Activated naive CD8-positive, alpha-beta T cell treated with anti-CD3 and anti-CD28 coated beads for 36 hours (primary cell): ENCODE data around the gene ZNF385A. TPM values are rescaled to one million over a fixed set of nuclear protein-coding genes. Genes with fewer than 3 reads are reported as not detected.

Experiments used
- DNase-seq: peaks from one replicate; pipeline ENCODE4 v3.0.0; 2021
- H3K27ac Mint-ChIP-seq: one replicate; pipeline ENCODE4 v1.8.0; 2022; ENCODE audit warnings: mild to moderate bottlenecking, moderate library complexity, mixed read lengths
- H3K27me3 Mint-ChIP-seq: one replicate; pipeline ENCODE4 v1.8.0; 2022; ENCODE audit warnings: mild to moderate bottlenecking, mixed read lengths
- H3K36me3 Mint-ChIP-seq: one replicate; pipeline ENCODE4 v1.8.0; 2021; ENCODE audit warnings: mild to moderate bottlenecking, mixed read lengths
- H3K4me1 Mint-ChIP-seq: one replicate; pipeline ENCODE4 v1.8.0; 2021; ENCODE audit warnings: mixed read lengths
- H3K4me3 Mint-ChIP-seq: one replicate; pipeline ENCODE4 v1.8.0; 2022; ENCODE audit warnings: mild to moderate bottlenecking, moderate library complexity, mixed read lengths
- H3K9me3 Mint-ChIP-seq: one replicate; pipeline ENCODE4 v1.8.0; 2022; ENCODE audit warnings: mixed read lengths
- total RNA-seq, 2 experiments: library from RNA; stranded (reverse); gene quantifications; one replicate each; pipeline ENCODE4 v1.2.3, GENCODE V29; 2021

Gene ZNF385A
- total RNA-seq, 2 experiments from 2014 or later: 1.0 to 1.1 TPM

DNA sequence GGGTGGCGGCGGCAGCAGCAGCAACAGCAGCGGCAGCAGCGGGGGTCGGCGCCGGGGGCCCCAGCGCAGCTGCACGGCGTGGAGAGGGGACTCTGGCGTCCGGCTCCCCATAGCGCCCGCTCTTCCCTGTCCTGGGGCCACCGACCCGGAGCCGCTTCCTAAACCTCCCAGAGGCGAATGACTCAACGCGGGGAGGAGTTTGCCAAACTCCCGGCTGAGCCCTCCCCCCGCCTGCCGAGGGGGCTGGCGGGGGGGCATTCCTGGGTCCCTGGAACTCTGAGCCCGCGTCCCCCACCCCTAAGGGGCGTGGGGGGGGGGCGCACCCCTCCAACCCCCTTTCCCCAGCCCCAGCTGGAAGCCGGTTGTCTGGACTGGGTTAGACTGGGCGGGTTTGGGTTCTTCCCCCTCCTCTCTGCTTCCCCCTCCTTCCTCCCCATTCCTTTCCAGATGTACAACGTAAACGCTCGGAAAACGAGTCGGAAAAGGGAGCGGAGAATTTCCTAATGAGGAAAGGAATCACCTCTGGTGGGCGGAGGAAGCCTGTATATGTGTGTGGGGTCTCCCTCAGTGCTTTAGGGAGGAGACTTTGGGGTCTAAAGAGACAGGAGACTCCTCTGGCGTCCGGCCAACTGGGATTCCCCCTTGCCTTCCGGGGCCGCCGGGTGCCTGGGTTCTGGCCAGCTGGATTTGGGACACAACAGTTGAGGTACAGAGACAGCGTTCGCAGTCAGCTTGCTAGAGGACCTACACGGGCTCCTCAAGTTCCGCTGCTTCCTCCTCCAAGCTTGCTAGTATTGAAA, 34.8 kb upstream of the ZNF385A start, which contains the start of gene ITGA5:
Gene ITGA5 (minus strand): TSS at position 179 of the 800 bp plus-strand sequence. CDS start 68 bp downstream, at position 111.
- Mint-ChIP-seq H3K4me3 (peak within 1 kb of the TSS; percentile 96), H3K36me3 (peaks cover 10% of the 10 kb centered on the region), H3K27me3 (no peaks in the 10 kb centered on the region), H3K4me1 (peaks cover 47% of the 10 kb centered on the region), H3K27ac (peak within 1 kb of the TSS; percentile 92), H3K9me3 (no peaks in the 10 kb centered on the region)
- peak; percentile 35 for DNase-seq

DNA sequence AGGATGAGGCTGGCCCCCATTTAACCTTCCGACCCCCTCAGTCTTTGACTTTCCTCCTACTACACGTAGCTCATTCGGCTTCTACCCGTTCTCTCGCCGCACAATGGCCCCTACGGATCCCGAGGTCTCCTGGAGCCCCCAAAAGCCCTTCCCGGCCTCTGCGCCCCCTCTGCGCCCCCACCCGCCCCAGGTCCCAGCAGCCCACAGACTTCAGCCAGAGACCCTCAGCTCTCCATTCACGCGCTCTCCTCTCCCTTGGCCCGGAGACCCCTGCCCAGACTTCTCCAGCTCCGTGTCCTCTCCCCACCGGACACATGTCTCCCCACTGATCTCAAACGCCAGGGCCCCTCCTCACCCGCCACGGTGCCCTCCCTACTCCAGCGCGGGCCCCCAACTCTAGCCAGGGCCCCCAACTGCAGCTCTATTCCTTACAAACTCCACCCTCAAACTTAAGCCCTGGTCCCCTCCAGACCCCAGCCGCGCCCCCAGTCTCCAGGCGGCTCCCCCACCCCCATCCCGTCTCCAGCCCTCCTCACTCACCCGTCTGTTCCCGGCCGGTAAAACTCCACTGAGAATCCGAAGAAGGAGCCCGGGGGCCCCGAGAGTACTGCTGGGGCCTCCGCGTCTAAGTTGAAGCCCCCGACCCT, 34.0 kb upstream of the ZNF385A start:
- Mint-ChIP-seq H3K27me3 (no peaks in the 10 kb centered on the region), H3K9me3 (no peaks in the 10 kb centered on the region), H3K4me3 (peak overlapping the region; percentile 96), H3K27ac (peak overlapping the region; percentile 92), H3K36me3 (peaks cover 10% of the 10 kb centered on the region), H3K4me1 (peaks cover 54% of the 10 kb centered on the region)
- no peak for DNase-seq

DNA sequence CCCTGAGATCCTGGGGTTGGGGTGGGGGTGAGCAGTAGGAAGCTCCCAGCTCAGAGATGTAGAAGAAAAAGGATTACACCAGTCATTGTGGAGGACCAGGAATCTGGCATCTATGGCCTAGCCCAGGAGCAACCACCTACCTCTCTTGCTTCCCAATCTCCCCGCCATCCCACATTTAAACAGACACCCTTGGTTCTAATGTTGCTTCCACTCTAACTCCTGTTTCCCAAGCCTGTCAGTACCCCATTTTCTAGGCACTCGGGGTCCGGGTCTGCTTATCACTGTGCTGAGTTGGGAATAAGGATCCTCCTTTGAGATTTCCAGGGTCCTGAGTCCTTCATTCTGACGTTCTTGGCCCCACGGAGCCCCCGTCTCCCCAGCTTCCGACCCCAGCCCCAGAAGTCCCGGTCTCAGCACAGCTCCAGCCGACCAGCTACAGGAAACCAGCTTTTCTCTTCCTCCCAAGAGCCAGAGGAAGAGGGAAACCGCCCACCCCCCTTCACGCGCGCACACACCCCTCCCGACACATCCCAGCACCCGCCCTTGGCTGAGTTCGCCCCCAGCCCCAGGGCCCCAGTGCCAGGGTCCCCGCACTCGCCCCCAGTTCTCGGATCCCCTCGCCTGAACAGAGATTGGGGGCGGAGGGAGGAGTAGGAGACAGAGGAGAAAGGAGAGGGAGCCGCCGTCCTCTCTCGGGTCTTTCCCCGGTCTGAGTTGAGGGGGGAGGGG, 33.3 kb upstream of the ZNF385A start:
- H3K9me3 Mint-ChIP-seq: no peaks in the 10 kb centered on the region
- H3K4me3 Mint-ChIP-seq: peak overlapping the region; percentile 96
- H3K27ac Mint-ChIP-seq: peak overlapping the region; percentile 92
- H3K4me1 Mint-ChIP-seq: peaks cover 56% of the 10 kb centered on the region
- peaks cover 10% of the 10 kb centered on the region for H3K36me3 Mint-ChIP-seq
- H3K27me3 Mint-ChIP-seq: no peaks in the 10 kb centered on the region
- peak; percentile 33 for DNase-seq

DNA sequence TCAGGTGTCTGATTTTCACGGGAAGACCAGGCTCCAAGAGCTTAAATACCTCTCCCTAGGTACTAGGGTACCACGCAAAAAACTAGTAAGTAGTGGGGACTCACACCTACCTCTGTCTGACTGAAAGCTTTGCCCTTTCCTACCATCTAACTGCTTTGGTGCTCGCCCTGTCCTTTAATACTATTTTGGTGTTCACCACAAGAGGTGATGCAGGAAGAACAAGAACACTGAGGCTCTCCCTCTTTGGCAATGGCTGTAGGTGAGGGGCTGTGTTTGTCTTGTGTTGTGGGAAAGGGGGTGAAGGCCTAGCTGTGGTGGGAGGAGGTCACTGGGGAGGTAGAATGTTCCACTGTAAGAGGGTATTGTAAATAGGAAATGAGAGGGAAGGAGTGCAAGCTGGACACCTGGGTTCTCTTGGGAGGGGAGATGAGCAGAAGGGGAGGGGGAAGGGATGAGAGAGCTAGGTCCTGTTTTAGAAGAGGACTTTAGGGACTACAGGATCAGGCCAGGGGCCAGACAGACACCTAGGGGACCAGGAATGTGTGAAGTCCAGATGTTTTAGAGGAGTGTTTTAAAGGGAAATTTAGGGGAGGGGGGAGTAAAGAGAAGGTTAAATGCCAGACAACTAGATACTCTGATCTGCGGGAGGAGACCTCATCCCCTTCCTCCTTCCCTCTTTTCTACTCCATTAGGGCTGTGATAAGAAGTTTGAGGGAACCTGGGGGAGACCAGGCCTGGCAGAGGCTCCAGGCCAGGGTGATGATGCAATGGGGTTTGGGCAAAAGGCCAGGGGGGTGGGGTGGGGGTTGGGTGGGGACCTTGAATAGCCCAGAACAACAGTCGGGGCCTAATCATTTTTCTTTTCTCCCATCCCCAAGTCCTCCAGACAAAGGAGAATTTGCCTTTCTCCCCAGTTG, 32.4 kb upstream of the ZNF385A start:
- Mint-ChIP-seq H3K4me3 (peak overlapping the region; percentile 96), H3K36me3 (peaks cover 13% of the 10 kb centered on the region), H3K4me1 (peaks cover 64% of the 10 kb centered on the region), H3K27ac (peak overlapping the region; percentile 92), H3K27me3 (no peaks in the 10 kb centered on the region), H3K9me3 (no peaks in the 10 kb centered on the region)
- DNase-seq: no peak

DNA sequence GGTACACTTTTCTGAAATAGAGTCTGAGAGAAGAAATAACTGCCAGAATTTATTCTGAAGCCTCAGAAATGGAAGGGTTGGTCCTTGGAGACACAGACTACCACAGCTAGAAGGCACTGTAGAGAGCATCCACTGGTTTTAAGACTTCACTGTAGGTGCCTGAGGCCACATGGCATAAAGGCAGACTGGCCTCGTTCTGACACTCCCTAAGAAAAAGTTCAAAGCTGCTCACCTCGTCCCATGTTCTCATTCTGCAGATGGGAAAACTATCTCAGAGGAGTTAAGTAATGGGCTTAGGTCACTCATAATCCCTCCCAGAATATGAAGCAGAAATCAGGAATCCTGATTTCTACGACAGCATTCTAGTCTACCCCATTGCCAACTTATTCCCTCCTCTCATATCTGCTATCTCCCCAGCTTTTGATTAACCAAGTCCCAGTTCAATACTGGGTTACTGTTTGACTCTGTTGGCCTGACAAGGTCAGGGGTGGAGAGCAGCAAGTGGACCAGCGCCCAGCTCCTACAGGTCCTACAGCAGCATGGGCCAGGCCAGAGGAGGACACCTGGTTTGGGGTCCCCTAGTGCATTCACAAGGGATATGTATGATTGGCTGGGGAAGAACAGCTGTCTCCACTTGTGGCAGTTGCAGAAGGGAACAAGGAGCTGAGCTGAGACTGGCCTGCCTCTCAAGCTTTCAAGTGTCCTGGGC, 30.8 kb upstream of the ZNF385A start:
- H3K4me3 Mint-ChIP-seq: no peak overlapping the region
- H3K9me3 Mint-ChIP-seq: no peaks in the 10 kb centered on the region
- peak overlapping the region; percentile 7 for H3K27ac Mint-ChIP-seq
- peaks cover 67% of the 10 kb centered on the region for H3K4me1 Mint-ChIP-seq
- H3K36me3 Mint-ChIP-seq: peaks cover 16% of the 10 kb centered on the region
- no peaks in the 10 kb centered on the region for H3K27me3 Mint-ChIP-seq
- no peak for DNase-seq

DNA sequence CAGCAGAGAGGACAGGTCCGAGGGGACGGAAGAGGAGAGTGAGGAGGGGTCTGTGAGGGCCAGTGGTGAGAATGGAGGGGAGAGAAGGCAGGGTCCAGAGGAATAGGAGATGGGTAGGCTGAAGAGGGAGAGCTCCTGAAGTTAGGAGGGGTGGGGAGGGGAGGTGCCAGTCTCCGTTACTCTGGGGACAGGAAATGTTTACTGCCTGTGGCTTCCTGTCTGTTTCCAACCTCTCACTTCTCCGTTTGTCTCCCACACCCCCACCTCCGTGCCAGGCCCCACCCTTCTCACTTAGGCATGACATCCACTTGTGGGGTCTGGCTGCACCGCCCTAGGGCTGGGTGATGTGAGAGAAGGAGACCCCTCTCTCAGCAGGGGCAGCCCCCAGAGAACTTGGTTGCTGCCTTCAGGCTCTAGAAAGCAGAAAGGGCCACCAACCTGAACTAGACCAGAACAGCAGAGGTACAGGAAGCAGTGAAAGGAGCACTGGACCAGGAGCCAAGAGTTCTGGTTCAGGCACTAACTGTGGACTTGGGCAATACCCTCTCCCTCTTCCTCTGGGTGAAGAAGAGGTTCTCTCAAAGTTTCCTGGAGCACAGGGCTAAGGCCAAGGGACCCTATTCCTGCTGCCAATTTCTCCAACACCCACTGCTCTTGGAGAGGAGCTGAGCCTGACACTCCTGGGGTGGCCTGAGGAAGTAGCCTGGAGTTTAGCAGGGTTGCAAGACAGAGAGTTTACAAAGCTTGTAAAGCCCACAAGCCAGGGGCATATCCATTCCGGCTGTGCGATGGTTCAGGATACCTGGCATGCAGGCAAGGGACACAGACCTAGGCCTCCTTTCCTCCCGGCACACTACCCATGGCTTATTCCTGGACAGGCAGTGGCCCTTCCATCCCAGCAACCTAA, 29.0 kb upstream of the ZNF385A start:
- H3K4me1 Mint-ChIP-seq: peaks cover 57% of the 10 kb centered on the region
- peak overlapping the region; percentile 76 for H3K27ac Mint-ChIP-seq
- DNase-seq: peak; percentile 75
- H3K4me3 Mint-ChIP-seq: peak overlapping the region; percentile 59
- H3K36me3 Mint-ChIP-seq: peaks cover 16% of the 10 kb centered on the region
- no peaks in the 10 kb centered on the region for H3K27me3 Mint-ChIP-seq
- no peaks in the 10 kb centered on the region for H3K9me3 Mint-ChIP-seq

DNA sequence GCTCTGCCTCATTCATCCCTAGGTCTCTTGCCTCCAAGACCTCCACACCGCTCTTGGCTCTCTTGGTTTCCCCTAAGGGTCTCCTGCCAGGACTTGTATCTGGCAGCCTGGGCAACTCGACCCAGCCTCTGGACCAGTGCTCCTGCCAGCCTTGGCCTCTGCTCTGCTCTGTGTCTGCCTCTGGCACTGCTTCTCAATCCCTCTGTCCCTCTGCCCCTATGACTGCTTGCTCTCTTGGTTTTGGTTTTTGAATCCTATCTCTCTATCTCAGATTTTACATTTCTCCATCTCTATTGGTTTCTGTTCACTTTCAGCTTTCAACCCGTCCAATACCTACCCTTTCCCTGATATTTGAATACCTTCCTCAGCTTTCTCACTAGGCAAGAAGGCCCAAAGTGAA, 28.3 kb upstream of the ZNF385A start:
- no peaks in the 10 kb centered on the region for H3K9me3 Mint-ChIP-seq
- no peak for DNase-seq
- peaks cover 12% of the 10 kb centered on the region for H3K36me3 Mint-ChIP-seq
- peak overlapping the region; percentile 76 for H3K27ac Mint-ChIP-seq
- peak overlapping the region; percentile 59 for H3K4me3 Mint-ChIP-seq
- H3K4me1 Mint-ChIP-seq: peaks cover 57% of the 10 kb centered on the region
- H3K27me3 Mint-ChIP-seq: no peaks in the 10 kb centered on the region

DNA sequence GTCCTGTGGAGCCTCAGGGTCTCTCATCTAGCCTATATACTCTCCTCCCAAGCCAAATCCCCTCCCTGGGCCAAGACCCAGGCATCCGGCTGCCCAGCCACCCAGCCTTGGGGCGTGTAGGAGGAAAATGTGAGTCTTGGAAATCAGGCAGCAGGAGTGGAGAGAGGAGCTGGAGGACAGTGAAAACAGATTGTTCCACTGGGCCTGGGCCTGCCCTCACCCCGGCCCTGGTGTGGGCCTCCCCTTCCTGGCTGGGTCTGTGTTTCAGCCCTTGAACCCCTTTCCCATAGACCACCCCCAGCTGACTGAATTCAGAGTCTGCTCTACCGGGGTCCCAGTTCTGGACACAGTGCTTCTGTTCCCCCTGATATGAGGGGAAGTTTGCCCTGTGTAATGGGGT, 27.8 kb upstream of the ZNF385A start:
- Mint-ChIP-seq H3K4me1 (peaks cover 53% of the 10 kb centered on the region), H3K27ac (peak overlapping the region; percentile 76), H3K36me3 (peaks cover 11% of the 10 kb centered on the region), H3K4me3 (peak overlapping the region; percentile 59), H3K9me3 (no peaks in the 10 kb centered on the region), H3K27me3 (no peaks in the 10 kb centered on the region)
- no peak for DNase-seq

DNA sequence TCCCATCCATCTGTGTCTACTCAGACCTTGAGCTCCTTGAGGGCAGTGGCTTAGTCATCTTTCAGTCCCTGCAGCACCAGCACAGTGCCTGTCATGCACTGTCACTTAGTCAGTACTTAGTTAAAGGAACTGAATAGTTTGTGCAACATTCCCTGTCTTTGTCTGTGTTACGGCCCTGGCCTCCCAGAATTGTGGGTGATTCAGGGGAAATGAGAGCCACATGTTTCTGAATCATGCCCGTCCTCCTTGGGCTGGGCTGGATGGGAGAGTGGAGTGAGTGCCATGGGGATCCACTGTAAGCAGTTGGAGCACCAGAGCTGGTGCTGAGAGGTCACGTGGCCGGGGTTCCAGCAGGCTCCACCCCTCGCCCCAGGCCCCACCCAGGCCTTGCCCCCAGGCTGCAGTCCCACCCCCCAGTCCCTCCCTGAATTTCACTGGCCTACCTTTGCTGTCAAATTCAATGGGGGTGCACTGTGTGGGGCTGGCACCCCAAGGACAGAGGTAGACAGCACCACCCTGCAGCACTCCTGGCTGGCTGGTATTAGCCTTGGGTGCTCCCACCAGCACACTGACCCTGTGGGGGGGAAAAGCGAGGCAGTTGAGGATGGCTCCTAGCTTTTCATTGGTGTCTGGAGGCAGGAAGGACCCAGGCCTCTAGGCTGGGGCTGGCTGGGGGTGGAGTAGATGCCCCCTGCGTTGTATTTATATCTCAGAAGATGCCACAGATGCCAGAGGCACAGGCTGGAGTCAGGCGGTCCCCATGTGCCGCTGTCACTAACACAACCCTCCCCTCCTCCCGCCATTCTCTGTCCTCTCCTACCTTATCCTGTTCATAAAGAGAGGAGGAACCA, 27.1 kb upstream of the ZNF385A start:
- no peaks in the 10 kb centered on the region for H3K27me3 Mint-ChIP-seq
- peak overlapping the region; percentile 24 for H3K4me3 Mint-ChIP-seq
- H3K9me3 Mint-ChIP-seq: no peaks in the 10 kb centered on the region
- H3K27ac Mint-ChIP-seq: peak overlapping the region; percentile 77
- H3K36me3 Mint-ChIP-seq: peaks cover 11% of the 10 kb centered on the region
- H3K4me1 Mint-ChIP-seq: peaks cover 46% of the 10 kb centered on the region
- peak; percentile 45 for DNase-seq

DNA sequence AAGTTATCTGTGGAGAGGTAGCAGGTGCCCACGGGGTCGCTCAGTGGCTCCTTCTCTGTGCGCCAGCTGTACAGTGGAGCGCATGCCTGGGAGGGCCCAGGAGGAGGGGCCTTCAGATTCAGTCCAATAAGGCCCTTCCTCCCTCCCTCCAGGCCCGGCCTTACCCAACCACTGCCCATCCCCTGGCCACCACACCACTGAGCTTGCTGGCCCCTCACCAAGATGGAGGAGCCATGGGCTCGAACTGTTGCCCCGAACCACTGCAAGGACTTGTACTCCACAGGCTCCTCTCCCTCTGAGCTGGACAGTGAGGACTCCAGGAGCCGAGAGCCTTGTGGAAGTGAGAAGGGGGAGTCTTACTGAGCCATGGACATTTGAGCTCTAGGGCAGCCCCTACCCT, 24.7 kb upstream of the ZNF385A start:
- peaks cover 34% of the 10 kb centered on the region for H3K4me1 Mint-ChIP-seq
- H3K36me3 Mint-ChIP-seq: peaks cover 12% of the 10 kb centered on the region
- H3K27ac Mint-ChIP-seq: peak overlapping the region; percentile 25

DNA sequence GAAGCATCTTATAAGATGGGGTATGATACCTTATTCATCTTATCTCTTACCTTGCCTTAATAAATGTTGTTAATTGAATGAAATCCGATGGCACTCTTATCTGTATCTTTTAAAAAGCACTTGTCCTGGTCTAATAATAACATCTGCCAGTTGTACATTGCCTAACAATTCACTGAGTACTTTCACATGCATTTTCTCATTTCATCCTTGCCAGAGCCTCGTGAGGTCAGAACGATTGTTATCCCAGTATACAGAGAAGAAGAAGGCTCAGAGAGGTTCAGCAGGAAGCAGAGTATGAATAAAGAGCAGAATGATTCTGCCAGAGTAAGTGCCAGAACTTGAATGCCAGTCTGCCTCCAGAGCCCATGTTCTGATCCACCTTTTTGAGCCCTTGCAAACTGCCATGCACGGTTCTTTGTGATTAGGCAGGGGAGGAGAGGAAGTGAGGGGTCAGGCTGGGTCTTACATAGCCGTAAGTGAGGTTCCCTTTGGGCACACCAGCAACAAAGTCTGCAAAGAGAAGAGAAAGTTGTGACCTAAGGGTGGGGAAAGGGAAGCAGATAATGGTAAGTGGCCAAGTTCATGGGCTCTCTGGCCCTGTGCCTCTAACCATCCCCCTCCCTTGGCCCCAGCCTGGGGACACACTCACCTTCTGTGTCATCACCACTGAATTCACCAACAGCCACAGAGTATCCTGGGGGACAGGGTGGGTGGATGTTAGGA, 22.8 kb upstream of the ZNF385A start:
- no peak for DNase-seq
- H3K4me3 Mint-ChIP-seq: no peak overlapping the region
- no peak overlapping the region for H3K27ac Mint-ChIP-seq
- no peaks in the 10 kb centered on the region for H3K9me3 Mint-ChIP-seq
- no peaks in the 10 kb centered on the region for H3K27me3 Mint-ChIP-seq
- H3K36me3 Mint-ChIP-seq: peaks cover 9% of the 10 kb centered on the region
- peaks cover 15% of the 10 kb centered on the region for H3K4me1 Mint-ChIP-seq

More for the DNA sequence above, 24.7 kb upstream of the ZNF385A start:
- Mint-ChIP-seq H3K4me3 (no peak overlapping the region), H3K9me3 (no peaks in the 10 kb centered on the region), H3K27me3 (no peaks in the 10 kb centered on the region)
- DNase-seq: no peak

DNA sequence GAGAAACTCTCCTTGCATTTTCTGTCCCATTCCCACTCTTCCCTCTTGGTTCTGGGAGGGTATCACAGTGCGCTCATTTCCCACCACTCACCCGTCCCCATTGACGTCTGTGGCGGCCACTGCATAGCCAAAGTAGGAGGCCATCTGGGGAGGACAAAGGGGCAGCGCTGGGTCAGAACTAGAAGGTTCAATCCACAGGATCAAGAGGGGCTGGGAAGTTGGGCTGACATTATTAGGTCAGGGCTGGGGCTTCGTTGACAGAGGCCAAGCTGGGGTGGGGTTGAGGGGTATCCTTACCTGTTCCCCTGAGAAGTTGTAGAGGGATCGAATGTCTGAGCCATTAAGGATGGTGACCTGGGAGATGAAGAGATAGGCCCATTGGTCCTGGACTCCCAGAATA, 21.0 kb upstream of the ZNF385A start:
- no peaks in the 10 kb centered on the region for H3K9me3 Mint-ChIP-seq
- H3K4me3 Mint-ChIP-seq: no peak overlapping the region
- H3K4me1 Mint-ChIP-seq: peaks cover 4% of the 10 kb centered on the region
- H3K36me3 Mint-ChIP-seq: peaks cover 14% of the 10 kb centered on the region
- H3K27me3 Mint-ChIP-seq: no peaks in the 10 kb centered on the region
- H3K27ac Mint-ChIP-seq: no peak overlapping the region
- no peak for DNase-seq
